ENCODE measurements around the gene IQGAP2. TPM values are rescaled to one million over a fixed set of nuclear protein-coding genes. Genes with fewer than 3 reads are reported as not detected.

IQGAP2 gene
- total and polyA plus RNA-seq, 9 of the 15 experiments (the other 6 are each of a cell fraction or from before 2014, with no cell fraction given), result 8.7 to 23.2 (median 17.4) TPM

DNA sequence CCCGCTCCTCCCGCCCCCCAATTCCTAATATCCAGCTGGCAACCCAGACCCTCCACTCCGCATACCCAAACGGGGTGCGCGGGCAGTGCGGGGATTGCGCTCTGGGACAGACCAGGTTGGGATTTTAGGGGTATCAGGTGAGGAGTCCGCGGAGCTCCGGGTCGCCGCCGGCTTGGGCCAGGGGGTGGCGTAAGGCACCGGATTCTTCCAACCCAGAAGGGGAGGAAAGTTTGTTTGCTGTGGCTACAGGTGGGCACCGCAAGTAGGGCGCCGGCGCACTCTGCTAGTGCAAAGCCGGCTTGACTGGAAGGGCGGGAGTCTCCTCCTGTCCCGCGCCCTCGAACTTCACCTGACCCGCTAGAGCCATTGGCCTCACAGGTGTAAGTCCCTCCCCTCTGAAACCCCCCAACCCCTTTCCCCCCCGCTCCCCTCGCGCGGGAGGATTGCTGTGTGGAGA is 709 bp downstream of the IQGAP2 start (continued):
- TF ChIP-seq, protein P1, sequence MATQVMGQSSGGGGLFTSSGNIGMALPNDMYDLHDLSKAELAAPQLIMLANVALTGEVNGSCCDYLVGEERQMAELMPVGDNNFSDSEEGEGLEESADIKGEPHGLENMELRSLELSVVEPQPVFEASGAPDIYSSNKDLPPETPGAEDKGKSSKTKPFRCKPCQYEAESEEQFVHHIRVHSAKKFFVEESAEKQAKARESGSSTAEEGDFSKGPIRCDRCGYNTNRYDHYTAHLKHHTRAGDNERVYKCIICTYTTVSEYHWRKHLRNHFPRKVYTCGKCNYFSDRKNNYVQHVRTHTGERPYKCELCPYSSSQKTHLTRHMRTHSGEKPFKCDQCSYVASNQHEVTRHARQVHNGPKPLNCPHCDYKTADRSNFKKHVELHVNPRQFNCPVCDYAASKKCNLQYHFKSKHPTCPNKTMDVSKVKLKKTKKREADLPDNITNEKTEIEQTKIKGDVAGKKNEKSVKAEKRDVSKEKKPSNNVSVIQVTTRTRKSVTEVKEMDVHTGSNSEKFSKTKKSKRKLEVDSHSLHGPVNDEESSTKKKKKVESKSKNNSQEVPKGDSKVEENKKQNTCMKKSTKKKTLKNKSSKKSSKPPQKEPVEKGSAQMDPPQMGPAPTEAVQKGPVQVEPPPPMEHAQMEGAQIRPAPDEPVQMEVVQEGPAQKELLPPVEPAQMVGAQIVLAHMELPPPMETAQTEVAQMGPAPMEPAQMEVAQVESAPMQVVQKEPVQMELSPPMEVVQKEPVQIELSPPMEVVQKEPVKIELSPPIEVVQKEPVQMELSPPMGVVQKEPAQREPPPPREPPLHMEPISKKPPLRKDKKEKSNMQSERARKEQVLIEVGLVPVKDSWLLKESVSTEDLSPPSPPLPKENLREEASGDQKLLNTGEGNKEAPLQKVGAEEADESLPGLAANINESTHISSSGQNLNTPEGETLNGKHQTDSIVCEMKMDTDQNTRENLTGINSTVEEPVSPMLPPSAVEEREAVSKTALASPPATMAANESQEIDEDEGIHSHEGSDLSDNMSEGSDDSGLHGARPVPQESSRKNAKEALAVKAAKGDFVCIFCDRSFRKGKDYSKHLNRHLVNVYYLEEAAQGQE (IDR thresholded peaks at IDR 0.05; ENCODE audit: borderline replicate concordance), result peak; percentile 14; the same call in 1 of the 2 replicates
- TF ChIP-seq, protein P1 (CRISPR knock-in tag; IDR thresholded peaks at IDR 0.05; ENCODE audit: low read depth), result no peak
- TF ChIP-seq NCOA2 (IDR thresholded peaks at IDR 0.05; ENCODE audit: partially characterized antibody in 2 of 2) (no peak), TOE1 (IDR thresholded peaks at IDR 0.05; ENCODE audit: borderline replicate concordance) (no peak), TOE1 (CRISPR knock-in tag; IDR thresholded peaks at IDR 0.05; ENCODE audit: borderline replicate concordance, low read depth) (no peak), PCBP2 (IDR thresholded peaks at IDR 0.05; ENCODE audit: low read depth, low read length, poor library complexity, severe bottlenecking) (no peak), SMC3 (conservative IDR thresholded peaks at IDR 0.05; ENCODE audit: insufficient read depth, low read depth, low read length) (0 out of 2 replicates have a peak, but pooled peaks have one; percentile 8), MTA2 (IDR thresholded peaks at IDR 0.05; ENCODE audit: low read depth) (0 out of 2 replicates have a peak, but pooled peaks have one; percentile 7), ZNF212 (CRISPR knock-in tag; IDR thresholded peaks at IDR 0.05) (no peak)
- TF ChIP-seq, protein P2, sequence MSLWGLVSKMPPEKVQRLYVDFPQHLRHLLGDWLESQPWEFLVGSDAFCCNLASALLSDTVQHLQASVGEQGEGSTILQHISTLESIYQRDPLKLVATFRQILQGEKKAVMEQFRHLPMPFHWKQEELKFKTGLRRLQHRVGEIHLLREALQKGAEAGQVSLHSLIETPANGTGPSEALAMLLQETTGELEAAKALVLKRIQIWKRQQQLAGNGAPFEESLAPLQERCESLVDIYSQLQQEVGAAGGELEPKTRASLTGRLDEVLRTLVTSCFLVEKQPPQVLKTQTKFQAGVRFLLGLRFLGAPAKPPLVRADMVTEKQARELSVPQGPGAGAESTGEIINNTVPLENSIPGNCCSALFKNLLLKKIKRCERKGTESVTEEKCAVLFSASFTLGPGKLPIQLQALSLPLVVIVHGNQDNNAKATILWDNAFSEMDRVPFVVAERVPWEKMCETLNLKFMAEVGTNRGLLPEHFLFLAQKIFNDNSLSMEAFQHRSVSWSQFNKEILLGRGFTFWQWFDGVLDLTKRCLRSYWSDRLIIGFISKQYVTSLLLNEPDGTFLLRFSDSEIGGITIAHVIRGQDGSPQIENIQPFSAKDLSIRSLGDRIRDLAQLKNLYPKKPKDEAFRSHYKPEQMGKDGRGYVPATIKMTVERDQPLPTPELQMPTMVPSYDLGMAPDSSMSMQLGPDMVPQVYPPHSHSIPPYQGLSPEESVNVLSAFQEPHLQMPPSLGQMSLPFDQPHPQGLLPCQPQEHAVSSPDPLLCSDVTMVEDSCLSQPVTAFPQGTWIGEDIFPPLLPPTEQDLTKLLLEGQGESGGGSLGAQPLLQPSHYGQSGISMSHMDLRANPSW (CRISPR knock-in tag; IDR thresholded peaks at IDR 0.05), result no peak
- TF ChIP-seq, protein P3, sequence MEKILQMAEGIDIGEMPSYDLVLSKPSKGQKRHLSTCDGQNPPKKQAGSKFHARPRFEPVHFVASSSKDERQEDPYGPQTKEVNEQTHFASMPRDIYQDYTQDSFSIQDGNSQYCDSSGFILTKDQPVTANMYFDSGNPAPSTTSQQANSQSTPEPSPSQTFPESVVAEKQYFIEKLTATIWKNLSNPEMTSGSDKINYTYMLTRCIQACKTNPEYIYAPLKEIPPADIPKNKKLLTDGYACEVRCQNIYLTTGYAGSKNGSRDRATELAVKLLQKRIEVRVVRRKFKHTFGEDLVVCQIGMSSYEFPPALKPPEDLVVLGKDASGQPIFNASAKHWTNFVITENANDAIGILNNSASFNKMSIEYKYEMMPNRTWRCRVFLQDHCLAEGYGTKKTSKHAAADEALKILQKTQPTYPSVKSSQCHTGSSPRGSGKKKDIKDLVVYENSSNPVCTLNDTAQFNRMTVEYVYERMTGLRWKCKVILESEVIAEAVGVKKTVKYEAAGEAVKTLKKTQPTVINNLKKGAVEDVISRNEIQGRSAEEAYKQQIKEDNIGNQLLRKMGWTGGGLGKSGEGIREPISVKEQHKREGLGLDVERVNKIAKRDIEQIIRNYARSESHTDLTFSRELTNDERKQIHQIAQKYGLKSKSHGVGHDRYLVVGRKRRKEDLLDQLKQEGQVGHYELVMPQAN (IDR thresholded peaks at IDR 0.05; ENCODE audit: borderline replicate concordance), result no peak
- TF ChIP-seq, protein P4, sequence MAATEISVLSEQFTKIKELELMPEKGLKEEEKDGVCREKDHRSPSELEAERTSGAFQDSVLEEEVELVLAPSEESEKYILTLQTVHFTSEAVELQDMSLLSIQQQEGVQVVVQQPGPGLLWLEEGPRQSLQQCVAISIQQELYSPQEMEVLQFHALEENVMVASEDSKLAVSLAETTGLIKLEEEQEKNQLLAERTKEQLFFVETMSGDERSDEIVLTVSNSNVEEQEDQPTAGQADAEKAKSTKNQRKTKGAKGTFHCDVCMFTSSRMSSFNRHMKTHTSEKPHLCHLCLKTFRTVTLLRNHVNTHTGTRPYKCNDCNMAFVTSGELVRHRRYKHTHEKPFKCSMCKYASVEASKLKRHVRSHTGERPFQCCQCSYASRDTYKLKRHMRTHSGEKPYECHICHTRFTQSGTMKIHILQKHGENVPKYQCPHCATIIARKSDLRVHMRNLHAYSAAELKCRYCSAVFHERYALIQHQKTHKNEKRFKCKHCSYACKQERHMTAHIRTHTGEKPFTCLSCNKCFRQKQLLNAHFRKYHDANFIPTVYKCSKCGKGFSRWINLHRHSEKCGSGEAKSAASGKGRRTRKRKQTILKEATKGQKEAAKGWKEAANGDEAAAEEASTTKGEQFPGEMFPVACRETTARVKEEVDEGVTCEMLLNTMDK (IDR thresholded peaks at IDR 0.05; ENCODE audit: borderline replicate concordance, insufficient read depth, low read depth, low read length, poor library complexity, severe bottlenecking), result peak; percentile 69
